ENCODE measurements around the gene PCP2. TPM values are rescaled to one million over a fixed set of nuclear protein-coding genes. Genes with fewer than 3 reads are reported as not detected.

PCP2 gene
- total and polyA plus RNA-seq, 2 of the 8 experiments (the other 6 are each of a cell fraction or from before 2014, with no cell fraction given), result not detected

GRCh38 chr19:7602240-7602934 lies 31.1 kb downstream of the PCP2 start:
- H3K18ac ChIP-seq (ENCODE audit: extremely low read depth, low read length), result no peak overlapping the region
- H3K4me1 ChIP-seq (replicated peaks in 1 of 4; ENCODE audit: control insufficient read depth in 3 of 4, insufficient read depth in 4 of 4, low read length in 3 of 4), result peaks cover 0 to 4% (median under 1%) of the 10 kb centered on the region in 4 experiments; a peak in 4 of 7 replicates
- H2BK20ac ChIP-seq (ENCODE audit: low read length), result no peak overlapping the region
- H3K14ac ChIP-seq (ENCODE audit: insufficient read length), result no peak overlapping the region
- no peak overlapping the region for H2BK15ac ChIP-seq (ENCODE audit: low read length)
- H2BK5ac ChIP-seq (ENCODE audit: low read depth, low read length), result no peak overlapping the region
- peaks cover 0 to 21% of the 10 kb centered on the region in 2 experiments; a peak in 2 of 4 replicates for H3K79me2 ChIP-seq (ENCODE audit: control insufficient read depth in 1 of 2, insufficient read depth in 2 of 2, low read length in 2 of 2)
- H3K23me2 ChIP-seq (ENCODE audit: low read depth, low read length), result peaks cover 11% of the 10 kb centered on the region; the same call in 1 of the 2 replicates
- H4K20me1 ChIP-seq (replicated peaks in 1 of 2; ENCODE audit: control insufficient read depth in 1 of 2, insufficient read depth in 2 of 2, low read length in 2 of 2), result peaks cover 4 to 27% of the 10 kb centered on the region in 2 experiments
- no peak overlapping the region for H3K4ac ChIP-seq (replicated peaks; ENCODE audit: insufficient read length, low read depth, low read length)
- CTCF ChIA-PET (ENCODE audit: partially characterized antibody), result interaction anchor here (1.4 to 1.6 kb wide), 2 partner anchors 39 to 79 kb away, joined by 3 to 4 read pairs; partner anchors contain the start of gene TRAPPC5
- H3K56ac ChIP-seq (replicated peaks; ENCODE audit: insufficient read length, low read depth, low read length), result no peak overlapping the region
- H2BK12ac ChIP-seq (ENCODE audit: low read depth, low read length), result no peak overlapping the region
- H3K4me3 ChIP-seq (ENCODE audit: extremely low read depth in 1 of 4, insufficient read depth in 2 of 4, low read depth in 3 of 4, low read length in 4 of 4), result no peak overlapping the region
- FAIRE-seq, result no peak
- H3K27ac ChIP-seq (ENCODE audit: low read depth, low read length), result no peak overlapping the region
- H3K79me1 ChIP-seq (ENCODE audit: low read depth, low read length), result peaks cover 7% of the 10 kb centered on the region
- no peaks in the 10 kb centered on the region for H3K27me3 ChIP-seq (replicated peaks in 1 of 4; ENCODE audit: control insufficient read depth in 3 of 4, extremely low read depth in 1 of 4, insufficient read depth in 3 of 4, low read length in 3 of 4)
- H4K8ac ChIP-seq (ENCODE audit: extremely low read depth, insufficient read depth, low read length), result no peak overlapping the region
- POLR2A ChIA-PET (ENCODE audit: partially characterized antibody), result interaction anchor here (0.7 to 0.9 kb wide), 2 partner anchors 113 to 168 kb away, joined by 3 read pairs; no protein-coding TSS in a partner anchor
- no peaks in the 10 kb centered on the region for H3K9me3 ChIP-seq (ENCODE audit: insufficient read depth in 2 of 2, low read depth in 1 of 2, low read length in 1 of 2)
- no peak overlapping the region for H4K91ac ChIP-seq (replicated peaks; ENCODE audit: insufficient read length, low read length)
- no peak overlapping the region for H3K23ac ChIP-seq (ENCODE audit: insufficient read length)
- H2BK120ac ChIP-seq (replicated peaks; ENCODE audit: low read depth, low read length), result no peak overlapping the region
- no peak overlapping the region for H2AFZ ChIP-seq (ENCODE audit: low read length)
- no peaks in the 10 kb centered on the region for H3K36me3 ChIP-seq (ENCODE audit: control insufficient read depth in 2 of 4, insufficient read depth in 4 of 4, low read length in 3 of 4)
- no peak overlapping the region for H2AK5ac ChIP-seq (ENCODE audit: low read depth, low read length)
- no peak overlapping the region for H4K5ac ChIP-seq (ENCODE audit: insufficient read length, low read depth, low read length)
- no peak overlapping the region for H3K4me2 ChIP-seq (ENCODE audit: insufficient read depth in 1 of 2, low read depth in 2 of 2, low read length in 2 of 2)
- 80 to 100% methylated on average over 1 to 11 of the region's 15 CpGs for WGBS, 2 experiments (ENCODE audit: extremely low coverage in 1 of 2, insufficient coverage in 1 of 2, insufficient read length in 1 of 2, insufficient replicate concordance in 2 of 2, low coverage in 1 of 2, low lambda C conversion rate in 2 of 2, missing lambda C conversion rate in 1 of 2)
- DNase-seq (ENCODE audit: low read depth in 1 of 2, low spot score in 2 of 2), result no peak
- H3K9ac ChIP-seq (replicated peaks in 1 of 4; ENCODE audit: extremely low read depth in 1 of 4, low read depth in 3 of 4, low read length in 3 of 4), result no peak overlapping the region
- TF ChIP-seq CBX5 (IDR thresholded peaks at IDR 0.05; ENCODE audit: low read depth, low read length) (no peak), KDM4A (IDR thresholded peaks at IDR 0.05; ENCODE audit: low read depth, low read length, severe bottlenecking) (no peak), GABPA (IDR thresholded peaks at IDR 0.05; ENCODE audit: borderline replicate concordance, insufficient read depth, low read length) (no peak), CREB1 (IDR thresholded peaks at IDR 0.05) (no peak), SP1 (IDR thresholded peaks at IDR 0.05; ENCODE audit: low read depth, low read length) (no peak), TCF12 (IDR thresholded peaks at IDR 0.05; ENCODE audit: low read depth, low read length) (no peak), SRF (IDR thresholded peaks at IDR 0.05; ENCODE audit: low read depth, low read length) (no peak), POU5F1 (IDR thresholded peaks at IDR 0.05; ENCODE audit: low read depth, low read length) (no peak), HDAC6 (IDR thresholded peaks at IDR 0.05; ENCODE audit: low read depth, low read length) (no peak), RFX5 (IDR thresholded peaks at IDR 0.05; ENCODE audit: borderline replicate concordance, low read depth, low read length) (no peak), E2F6 (IDR thresholded peaks at IDR 0.05) (no peak), CEBPB (IDR thresholded peaks at IDR 0.05; ENCODE audit: low read depth, low read length) (no peak), SUZ12 (IDR thresholded peaks at IDR 0.05; ENCODE audit: low read length) (no peak)
